NCI-H69 (cell line): ENCODE measurements around the gene SLC8A1.

ENCODE experiments used
- DNase-seq: peaks from one replicate; lab custom pipeline; 2025; lab: John Stamatoyannopoulos, UW

SLC8A1 gene

GRCh38 chr2:40193670-40194026 lies 258.2 kb downstream of the SLC8A1 start:
- DNase-seq: no peak

- peak; percentile 46 for DNase-seq
Measured at GRCh38 chr2:40192864-40193669, 258.8 kb downstream of the SLC8A1 start.

- peak; percentile 17 for DNase-seq
Measured at GRCh38 chr2:40190457-40190856, 261.4 kb downstream of the SLC8A1 start.

GRCh38 chr2:40189881-40190280 lies 262.0 kb downstream of the SLC8A1 start:
- no peak for DNase-seq

- no peak for DNase-seq
Measured at GRCh38 chr2:40187054-40187453, 264.8 kb downstream of the SLC8A1 start.

- DNase-seq: no peak
Measured at GRCh38 chr2:40184551-40184950, 267.3 kb downstream of the SLC8A1 start.

GRCh38 chr2:40181855-40182254 lies 270.0 kb downstream of the SLC8A1 start:
- DNase-seq: no peak

- no peak for DNase-seq
Measured at GRCh38 chr2:40179801-40180200, 272.1 kb downstream of the SLC8A1 start.

- no peak for DNase-seq
Measured at GRCh38 chr2:40178971-40179370, 272.9 kb downstream of the SLC8A1 start.

- no peak for DNase-seq
Measured at GRCh38 chr2:40178171-40178778, 273.6 kb downstream of the SLC8A1 start.

GRCh38 chr2:40177366-40177765 lies 274.5 kb downstream of the SLC8A1 start:
- DNase-seq: no peak

- DNase-seq: no peak
Measured at GRCh38 chr2:40173276-40173675, 278.6 kb downstream of the SLC8A1 start.

GRCh38 chr2:40169856-40170255 lies 282.0 kb downstream of the SLC8A1 start:
- no peak for DNase-seq

GRCh38 chr2:40169430-40169829 lies 282.5 kb downstream of the SLC8A1 start:
- DNase-seq: peak; percentile 21

- DNase-seq: no peak
Measured at GRCh38 chr2:40168546-40168945, 283.3 kb downstream of the SLC8A1 start.

- DNase-seq: no peak
Measured at GRCh38 chr2:40168032-40168431, 283.9 kb downstream of the SLC8A1 start.

GRCh38 chr2:40166006-40166405 lies 285.9 kb downstream of the SLC8A1 start:
- DNase-seq: peak; percentile 92

GRCh38 chr2:40165509-40165844 lies 286.4 kb downstream of the SLC8A1 start:
- DNase-seq: peak; percentile 92

- no peak for DNase-seq
Measured at GRCh38 chr2:40164736-40165508, 287.0 kb downstream of the SLC8A1 start.

GRCh38 chr2:40161986-40162385 lies 289.9 kb downstream of the SLC8A1 start:
- DNase-seq: no peak

- peak; percentile 29 for DNase-seq
Measured at GRCh38 chr2:40160751-40161218, 291.1 kb downstream of the SLC8A1 start.

GRCh38 chr2:40159333-40159732 lies 292.6 kb downstream of the SLC8A1 start:
- DNase-seq: no peak

GRCh38 chr2:40158781-40159180 lies 293.1 kb downstream of the SLC8A1 start:
- no peak for DNase-seq
